ENCODE data around the gene ABCC5. TPM values are rescaled to one million over a fixed set of nuclear protein-coding genes. Genes with fewer than 3 reads are reported as not detected.

Gene ABCC5
- total and polyA plus RNA-seq, 2 of the 8 experiments (the other 6 are each of a cell fraction or from before 2014, with no cell fraction given), result 25.3 to 40.8 TPM

DNA sequence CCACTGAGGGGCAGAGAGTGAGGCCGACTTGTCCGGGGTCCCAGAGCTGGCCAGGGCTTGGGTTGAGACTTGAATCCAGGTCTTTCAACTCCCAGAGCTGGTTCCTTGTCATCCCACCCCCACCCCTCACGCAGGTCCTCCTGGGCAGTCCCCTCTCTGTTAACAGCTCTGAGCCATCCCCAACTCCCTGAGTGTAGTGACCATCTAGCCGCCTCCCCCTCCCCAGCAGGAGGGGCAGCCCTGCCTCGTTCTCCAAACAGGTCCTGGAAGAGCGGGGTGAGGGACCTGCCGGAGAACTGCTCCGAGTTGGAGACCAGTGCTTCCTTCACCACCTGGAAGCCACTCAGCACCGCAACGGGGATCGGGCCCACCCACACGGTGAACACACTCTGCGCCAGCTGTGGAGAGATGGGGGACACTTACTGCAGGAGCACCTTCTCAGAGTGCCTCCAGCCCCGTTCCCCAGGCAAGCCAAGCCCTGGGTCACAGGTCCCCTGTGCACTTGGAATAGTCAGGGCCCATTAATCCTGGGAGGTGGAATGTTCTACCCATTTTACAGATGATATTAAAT, 108.6 kb downstream of the ABCC5 start (continued):
- TF ChIP-seq, protein P1, sequence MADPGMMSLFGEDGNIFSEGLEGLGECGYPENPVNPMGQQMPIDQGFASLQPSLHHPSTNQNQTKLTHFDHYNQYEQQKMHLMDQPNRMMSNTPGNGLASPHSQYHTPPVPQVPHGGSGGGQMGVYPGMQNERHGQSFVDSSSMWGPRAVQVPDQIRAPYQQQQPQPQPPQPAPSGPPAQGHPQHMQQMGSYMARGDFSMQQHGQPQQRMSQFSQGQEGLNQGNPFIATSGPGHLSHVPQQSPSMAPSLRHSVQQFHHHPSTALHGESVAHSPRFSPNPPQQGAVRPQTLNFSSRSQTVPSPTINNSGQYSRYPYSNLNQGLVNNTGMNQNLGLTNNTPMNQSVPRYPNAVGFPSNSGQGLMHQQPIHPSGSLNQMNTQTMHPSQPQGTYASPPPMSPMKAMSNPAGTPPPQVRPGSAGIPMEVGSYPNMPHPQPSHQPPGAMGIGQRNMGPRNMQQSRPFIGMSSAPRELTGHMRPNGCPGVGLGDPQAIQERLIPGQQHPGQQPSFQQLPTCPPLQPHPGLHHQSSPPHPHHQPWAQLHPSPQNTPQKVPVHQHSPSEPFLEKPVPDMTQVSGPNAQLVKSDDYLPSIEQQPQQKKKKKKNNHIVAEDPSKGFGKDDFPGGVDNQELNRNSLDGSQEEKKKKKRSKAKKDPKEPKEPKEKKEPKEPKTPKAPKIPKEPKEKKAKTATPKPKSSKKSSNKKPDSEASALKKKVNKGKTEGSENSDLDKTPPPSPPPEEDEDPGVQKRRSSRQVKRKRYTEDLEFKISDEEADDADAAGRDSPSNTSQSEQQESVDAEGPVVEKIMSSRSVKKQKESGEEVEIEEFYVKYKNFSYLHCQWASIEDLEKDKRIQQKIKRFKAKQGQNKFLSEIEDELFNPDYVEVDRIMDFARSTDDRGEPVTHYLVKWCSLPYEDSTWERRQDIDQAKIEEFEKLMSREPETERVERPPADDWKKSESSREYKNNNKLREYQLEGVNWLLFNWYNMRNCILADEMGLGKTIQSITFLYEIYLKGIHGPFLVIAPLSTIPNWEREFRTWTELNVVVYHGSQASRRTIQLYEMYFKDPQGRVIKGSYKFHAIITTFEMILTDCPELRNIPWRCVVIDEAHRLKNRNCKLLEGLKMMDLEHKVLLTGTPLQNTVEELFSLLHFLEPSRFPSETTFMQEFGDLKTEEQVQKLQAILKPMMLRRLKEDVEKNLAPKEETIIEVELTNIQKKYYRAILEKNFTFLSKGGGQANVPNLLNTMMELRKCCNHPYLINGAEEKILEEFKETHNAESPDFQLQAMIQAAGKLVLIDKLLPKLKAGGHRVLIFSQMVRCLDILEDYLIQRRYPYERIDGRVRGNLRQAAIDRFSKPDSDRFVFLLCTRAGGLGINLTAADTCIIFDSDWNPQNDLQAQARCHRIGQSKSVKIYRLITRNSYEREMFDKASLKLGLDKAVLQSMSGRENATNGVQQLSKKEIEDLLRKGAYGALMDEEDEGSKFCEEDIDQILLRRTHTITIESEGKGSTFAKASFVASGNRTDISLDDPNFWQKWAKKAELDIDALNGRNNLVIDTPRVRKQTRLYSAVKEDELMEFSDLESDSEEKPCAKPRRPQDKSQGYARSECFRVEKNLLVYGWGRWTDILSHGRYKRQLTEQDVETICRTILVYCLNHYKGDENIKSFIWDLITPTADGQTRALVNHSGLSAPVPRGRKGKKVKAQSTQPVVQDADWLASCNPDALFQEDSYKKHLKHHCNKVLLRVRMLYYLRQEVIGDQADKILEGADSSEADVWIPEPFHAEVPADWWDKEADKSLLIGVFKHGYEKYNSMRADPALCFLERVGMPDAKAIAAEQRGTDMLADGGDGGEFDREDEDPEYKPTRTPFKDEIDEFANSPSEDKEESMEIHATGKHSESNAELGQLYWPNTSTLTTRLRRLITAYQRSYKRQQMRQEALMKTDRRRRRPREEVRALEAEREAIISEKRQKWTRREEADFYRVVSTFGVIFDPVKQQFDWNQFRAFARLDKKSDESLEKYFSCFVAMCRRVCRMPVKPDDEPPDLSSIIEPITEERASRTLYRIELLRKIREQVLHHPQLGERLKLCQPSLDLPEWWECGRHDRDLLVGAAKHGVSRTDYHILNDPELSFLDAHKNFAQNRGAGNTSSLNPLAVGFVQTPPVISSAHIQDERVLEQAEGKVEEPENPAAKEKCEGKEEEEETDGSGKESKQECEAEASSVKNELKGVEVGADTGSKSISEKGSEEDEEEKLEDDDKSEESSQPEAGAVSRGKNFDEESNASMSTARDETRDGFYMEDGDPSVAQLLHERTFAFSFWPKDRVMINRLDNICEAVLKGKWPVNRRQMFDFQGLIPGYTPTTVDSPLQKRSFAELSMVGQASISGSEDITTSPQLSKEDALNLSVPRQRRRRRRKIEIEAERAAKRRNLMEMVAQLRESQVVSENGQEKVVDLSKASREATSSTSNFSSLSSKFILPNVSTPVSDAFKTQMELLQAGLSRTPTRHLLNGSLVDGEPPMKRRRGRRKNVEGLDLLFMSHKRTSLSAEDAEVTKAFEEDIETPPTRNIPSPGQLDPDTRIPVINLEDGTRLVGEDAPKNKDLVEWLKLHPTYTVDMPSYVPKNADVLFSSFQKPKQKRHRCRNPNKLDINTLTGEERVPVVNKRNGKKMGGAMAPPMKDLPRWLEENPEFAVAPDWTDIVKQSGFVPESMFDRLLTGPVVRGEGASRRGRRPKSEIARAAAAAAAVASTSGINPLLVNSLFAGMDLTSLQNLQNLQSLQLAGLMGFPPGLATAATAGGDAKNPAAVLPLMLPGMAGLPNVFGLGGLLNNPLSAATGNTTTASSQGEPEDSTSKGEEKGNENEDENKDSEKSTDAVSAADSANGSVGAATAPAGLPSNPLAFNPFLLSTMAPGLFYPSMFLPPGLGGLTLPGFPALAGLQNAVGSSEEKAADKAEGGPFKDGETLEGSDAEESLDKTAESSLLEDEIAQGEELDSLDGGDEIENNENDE (IDR thresholded peaks at IDR 0.05; ENCODE audit: insufficient replicate concordance, low read length), result no peak
- no peak for TF ChIP-seq MAFK (IDR thresholded peaks at IDR 0.05; ENCODE audit: low read depth, low read length)
- TF ChIP-seq NRF1 (IDR thresholded peaks at IDR 0.05; ENCODE audit: low read depth, low read length), result no peak
- TF ChIP-seq, protein P2, sequence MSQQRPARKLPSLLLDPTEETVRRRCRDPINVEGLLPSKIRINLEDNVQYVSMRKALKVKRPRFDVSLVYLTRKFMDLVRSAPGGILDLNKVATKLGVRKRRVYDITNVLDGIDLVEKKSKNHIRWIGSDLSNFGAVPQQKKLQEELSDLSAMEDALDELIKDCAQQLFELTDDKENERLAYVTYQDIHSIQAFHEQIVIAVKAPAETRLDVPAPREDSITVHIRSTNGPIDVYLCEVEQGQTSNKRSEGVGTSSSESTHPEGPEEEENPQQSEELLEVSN (IDR thresholded peaks at IDR 0.05), result no peak
- no peak for TF ChIP-seq SP4 (IDR thresholded peaks at IDR 0.05; ENCODE audit: low read length)
- no peak for TF ChIP-seq TAF1 (IDR thresholded peaks at IDR 0.05; ENCODE audit: low read depth, low read length)

All from H1 (cell line).